ENCODE measurements around the gene CRIP2.

The CRIP2 gene

DNA sequence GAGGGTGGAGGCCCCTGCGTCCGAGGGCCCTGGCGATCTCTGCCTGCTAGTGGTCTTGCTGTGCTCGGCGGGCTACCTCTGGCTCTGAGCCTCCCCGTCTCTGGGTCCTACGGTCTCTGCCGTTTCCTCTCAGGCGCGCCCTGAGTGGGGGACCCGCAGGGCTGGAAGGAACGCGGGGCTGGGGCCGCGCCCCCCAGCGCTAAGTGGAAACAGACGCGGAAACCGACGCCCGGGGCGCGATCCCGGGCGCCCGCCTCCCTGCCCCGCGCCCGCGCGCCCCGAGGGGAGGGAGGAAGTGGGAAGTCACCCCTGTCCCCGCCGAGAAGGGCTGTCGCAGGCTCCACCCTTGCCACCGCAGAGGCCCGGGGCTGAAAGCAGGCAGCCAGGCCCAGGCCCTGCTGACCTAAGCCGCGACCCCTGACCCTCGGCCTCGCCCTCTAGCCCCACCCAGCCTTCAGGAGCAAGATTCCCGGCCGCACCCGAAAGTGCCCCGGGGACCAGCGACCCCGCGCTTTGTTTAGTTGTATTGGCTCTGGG is 12.9 kb downstream of the CRIP2 start:
- no peak overlapping the region for H3K27ac ChIP-seq (ENCODE audit: low read length)
- H3K27me3 ChIP-seq (ENCODE audit: low read depth, low read length): no peaks in the 10 kb centered on the region
- H3K4me3 ChIP-seq (ENCODE audit: low read depth in 1 of 2, low read length in 2 of 2): peak overlapping the region; percentile 50 to 70
- H3K36me3 ChIP-seq (ENCODE audit: control insufficient read depth in 1 of 2, insufficient read depth in 2 of 2, low read length in 2 of 2): no peaks in the 10 kb centered on the region
- H3K4me1 ChIP-seq (ENCODE audit: control insufficient read depth in 1 of 2, insufficient read depth in 2 of 2, low read length in 2 of 2): peaks cover 4 to 77% of the 10 kb centered on the region in 2 donors
- no peaks in the 10 kb centered on the region for H3K9me3 ChIP-seq (ENCODE audit: control insufficient read depth in 1 of 2, low read length in 2 of 2)

DNA sequence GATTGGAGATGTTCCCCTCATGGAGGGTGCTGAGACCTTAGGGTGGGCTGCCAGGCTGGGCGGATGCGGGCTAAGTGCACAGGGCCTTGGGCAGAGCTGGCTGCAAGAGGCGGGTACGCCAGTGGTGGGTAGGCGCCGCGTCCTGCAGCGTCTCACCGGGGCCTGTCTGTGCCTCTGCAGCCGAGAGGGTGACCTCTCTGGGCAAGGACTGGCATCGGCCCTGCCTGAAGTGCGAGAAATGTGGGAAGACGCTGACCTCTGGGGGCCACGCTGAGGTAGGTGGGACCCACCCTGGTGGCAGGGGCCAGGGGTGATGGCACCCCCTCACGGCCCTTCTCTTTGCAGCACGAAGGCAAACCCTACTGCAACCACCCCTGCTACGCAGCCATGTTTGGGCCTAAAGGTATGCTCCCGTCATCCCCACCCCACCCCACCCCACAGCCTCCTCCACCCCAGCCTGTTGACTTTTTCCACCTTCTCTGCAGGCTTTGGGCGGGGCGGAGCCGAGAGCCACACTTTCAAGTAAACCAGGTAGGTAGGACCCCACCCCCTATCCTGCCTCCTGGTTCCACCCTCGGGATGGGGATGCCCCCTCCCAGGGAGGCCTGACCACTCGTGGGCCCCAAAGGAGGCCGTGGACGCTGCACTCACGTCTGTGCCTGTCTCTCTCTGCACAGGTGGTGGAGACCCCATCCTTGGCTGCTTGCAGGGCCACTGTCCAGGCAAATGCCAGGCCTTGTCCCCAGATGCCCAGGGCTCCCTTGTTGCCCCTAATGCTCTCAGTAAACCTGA is 13.6 kb downstream of the CRIP2 start:
- Histone ChIP-seq H3K9me3 (ENCODE audit: control insufficient read depth in 1 of 2, low read length in 2 of 2) (no peaks in the 10 kb centered on the region), H3K4me1 (ENCODE audit: control insufficient read depth in 1 of 2, insufficient read depth in 2 of 2, low read length in 2 of 2) (peaks cover 3 to 70% of the 10 kb centered on the region in 2 donors), H3K4me3 (ENCODE audit: low read depth in 1 of 2, low read length in 2 of 2) (peak overlapping the region; percentile 50 to 73)

DNA sequence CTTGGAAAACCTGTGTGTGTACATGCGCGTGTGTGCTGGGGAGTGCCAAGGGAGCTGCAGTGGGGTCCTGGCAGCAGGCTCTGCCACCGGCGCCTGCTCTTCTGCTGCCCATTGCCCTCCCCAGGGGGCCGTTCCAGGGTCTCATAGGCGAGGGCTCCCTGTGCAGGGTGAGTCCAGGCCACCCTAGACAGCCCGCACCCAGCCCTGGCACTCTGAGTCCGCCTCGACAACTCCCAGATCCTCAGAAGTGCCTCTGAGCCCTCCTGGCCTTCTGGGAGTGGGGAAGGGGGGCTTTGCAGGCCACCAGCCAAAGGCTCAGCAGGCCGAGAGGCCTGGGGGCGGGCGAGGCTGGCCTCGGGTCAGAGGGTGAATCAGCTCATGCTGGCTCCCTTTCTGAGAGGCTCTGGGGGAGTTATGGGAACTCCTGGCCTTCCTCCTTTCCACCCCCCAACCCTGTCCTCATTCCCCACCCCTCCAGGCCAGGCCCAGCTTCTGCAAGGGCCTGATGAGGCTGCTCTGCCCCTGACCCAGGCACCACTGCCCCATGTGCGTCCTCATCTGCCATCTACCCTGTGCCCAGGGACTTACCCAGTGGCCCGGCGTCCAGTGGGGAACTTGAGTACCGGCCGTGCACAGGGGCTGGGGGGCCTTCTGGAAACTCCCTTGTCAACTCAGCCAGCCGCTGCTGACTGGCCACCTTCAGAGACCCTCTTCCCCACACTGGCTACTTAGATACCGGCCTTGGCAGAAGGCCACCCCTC is 14.3 kb downstream of the CRIP2 start:
- Histone ChIP-seq H3K4me3 (ENCODE audit: low read depth in 1 of 2, low read length in 2 of 2) (peak overlapping the region; percentile 34 to 73), H3K27me3 (ENCODE audit: low read depth, low read length) (no peaks in the 10 kb centered on the region), H3K4me1 (ENCODE audit: control insufficient read depth in 1 of 2, insufficient read depth in 2 of 2, low read length in 2 of 2) (peaks cover 3 to 62% of the 10 kb centered on the region in 2 donors), H3K9me3 (ENCODE audit: control insufficient read depth in 1 of 2, low read length in 2 of 2) (no peaks in the 10 kb centered on the region), H3K36me3 (ENCODE audit: control insufficient read depth in 1 of 2, insufficient read depth in 2 of 2, low read length in 2 of 2) (no peaks in the 10 kb centered on the region), H3K27ac (ENCODE audit: low read length) (peak overlapping the region; percentile 23)

More for the DNA sequence above, 13.6 kb downstream of the CRIP2 start:
- Histone ChIP-seq H3K36me3 (ENCODE audit: control insufficient read depth in 1 of 2, insufficient read depth in 2 of 2, low read length in 2 of 2) (no peaks in the 10 kb centered on the region), H3K27ac (ENCODE audit: low read length) (peak overlapping the region; percentile 23), H3K27me3 (ENCODE audit: low read depth, low read length) (no peaks in the 10 kb centered on the region)

DNA sequence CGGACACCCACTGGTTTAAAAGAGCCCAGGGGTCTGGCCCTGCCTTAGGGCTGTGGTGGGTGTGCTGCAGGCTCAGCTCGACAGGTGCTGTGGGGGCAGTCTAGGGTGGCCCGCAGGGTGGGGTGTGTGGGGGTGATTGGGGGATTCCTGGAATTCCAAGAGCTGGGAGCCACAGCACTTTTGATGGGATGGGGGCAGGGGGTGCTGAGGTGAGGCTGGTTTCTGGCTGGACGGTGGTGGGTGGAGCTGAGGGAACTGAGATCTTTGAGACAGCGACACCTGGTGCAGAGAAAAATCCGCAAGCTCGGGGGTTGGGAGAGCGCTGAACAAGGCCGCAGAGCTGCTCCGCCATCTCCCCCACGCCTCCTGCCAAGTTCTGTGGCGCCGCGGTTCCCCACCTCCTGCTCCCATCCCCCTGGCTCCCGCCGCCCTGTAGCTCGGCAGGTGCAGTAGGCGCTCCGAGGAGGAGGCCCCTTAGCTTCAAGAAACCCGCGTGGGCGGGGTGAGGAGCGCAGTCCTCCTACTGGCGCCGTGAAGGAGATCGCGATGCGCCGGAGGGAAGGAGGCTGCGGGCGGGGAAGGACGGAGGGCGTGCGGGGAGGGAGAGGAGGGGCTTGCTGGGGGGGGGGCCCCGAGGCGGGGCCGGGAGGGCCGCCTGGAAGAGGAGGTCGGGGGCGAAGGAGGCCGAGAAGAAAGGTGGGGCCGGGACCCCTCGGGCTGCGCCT is 15.1 kb downstream of the CRIP2 start:
- no peaks in the 10 kb centered on the region for H3K36me3 ChIP-seq (ENCODE audit: control insufficient read depth in 1 of 2, insufficient read depth in 2 of 2, low read length in 2 of 2)
- H3K4me3 ChIP-seq (ENCODE audit: low read depth in 1 of 2, low read length in 2 of 2): peak overlapping the region; percentile 34 to 73
- H3K27me3 ChIP-seq (ENCODE audit: low read depth, low read length): no peaks in the 10 kb centered on the region
- peaks cover 0 to 55% of the 10 kb centered on the region in 2 donors for H3K4me1 ChIP-seq (ENCODE audit: control insufficient read depth in 1 of 2, insufficient read depth in 2 of 2, low read length in 2 of 2)
- H3K9me3 ChIP-seq (ENCODE audit: control insufficient read depth in 1 of 2, low read length in 2 of 2): no peaks in the 10 kb centered on the region
- peak overlapping the region; percentile 31 for H3K27ac ChIP-seq (ENCODE audit: low read length)

DNA sequence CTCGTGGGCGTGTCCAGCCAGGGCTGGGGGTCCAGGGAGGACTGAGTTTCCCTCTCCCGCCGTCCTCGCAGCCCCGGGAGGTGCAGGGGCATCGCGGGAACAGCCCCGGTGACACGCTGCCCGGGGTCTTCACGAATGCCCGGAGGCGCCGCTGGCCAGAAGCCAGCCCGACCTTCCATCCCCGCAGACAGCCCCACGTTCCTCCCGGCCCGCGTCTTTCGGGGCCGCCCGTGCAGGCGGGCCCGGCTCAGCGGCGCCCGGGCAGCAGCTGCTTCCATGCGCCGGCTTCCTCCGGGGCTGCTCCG is 15.6 kb downstream of the CRIP2 start:
- H3K27ac ChIP-seq (ENCODE audit: low read length): peak overlapping the region; percentile 31
- H3K4me3 ChIP-seq (ENCODE audit: low read depth in 1 of 2, low read length in 2 of 2): peak overlapping the region; percentile 34 to 73
- H3K9me3 ChIP-seq (ENCODE audit: control insufficient read depth in 1 of 2, low read length in 2 of 2): no peaks in the 10 kb centered on the region
- H3K4me1 ChIP-seq (ENCODE audit: control insufficient read depth in 1 of 2, insufficient read depth in 2 of 2, low read length in 2 of 2): peaks cover 0 to 50% of the 10 kb centered on the region in 2 donors
- no peaks in the 10 kb centered on the region for H3K36me3 ChIP-seq (ENCODE audit: control insufficient read depth in 1 of 2, insufficient read depth in 2 of 2, low read length in 2 of 2)
- no peaks in the 10 kb centered on the region for H3K27me3 ChIP-seq (ENCODE audit: low read depth, low read length)

- no peaks in the 10 kb centered on the region for H3K27me3 ChIP-seq (ENCODE audit: low read depth, low read length)
- H3K4me1 ChIP-seq (ENCODE audit: control insufficient read depth in 1 of 2, insufficient read depth in 2 of 2, low read length in 2 of 2): peaks cover 0 to 45% of the 10 kb centered on the region in 2 donors
- H3K9me3 ChIP-seq (ENCODE audit: control insufficient read depth in 1 of 2, low read length in 2 of 2): no peaks in the 10 kb centered on the region
- no peaks in the 10 kb centered on the region for H3K36me3 ChIP-seq (ENCODE audit: control insufficient read depth in 1 of 2, insufficient read depth in 2 of 2, low read length in 2 of 2)
- H3K27ac ChIP-seq (ENCODE audit: low read length): peak within 1 kb of the TSS; percentile 31
- peak within 1 kb of the TSS; percentile 34 to 90 for H3K4me3 ChIP-seq (ENCODE audit: low read depth in 1 of 2, low read length in 2 of 2)
Observed at GRCh38 chr14:105490572-105491365, 16.1 kb downstream of the CRIP2 start, which contains the start of gene TEDC1. TSS of gene TEDC1 (plus strand) at chr14:105491246. CDS start at chr14:105491376, 130 bp downstream.

DNA sequence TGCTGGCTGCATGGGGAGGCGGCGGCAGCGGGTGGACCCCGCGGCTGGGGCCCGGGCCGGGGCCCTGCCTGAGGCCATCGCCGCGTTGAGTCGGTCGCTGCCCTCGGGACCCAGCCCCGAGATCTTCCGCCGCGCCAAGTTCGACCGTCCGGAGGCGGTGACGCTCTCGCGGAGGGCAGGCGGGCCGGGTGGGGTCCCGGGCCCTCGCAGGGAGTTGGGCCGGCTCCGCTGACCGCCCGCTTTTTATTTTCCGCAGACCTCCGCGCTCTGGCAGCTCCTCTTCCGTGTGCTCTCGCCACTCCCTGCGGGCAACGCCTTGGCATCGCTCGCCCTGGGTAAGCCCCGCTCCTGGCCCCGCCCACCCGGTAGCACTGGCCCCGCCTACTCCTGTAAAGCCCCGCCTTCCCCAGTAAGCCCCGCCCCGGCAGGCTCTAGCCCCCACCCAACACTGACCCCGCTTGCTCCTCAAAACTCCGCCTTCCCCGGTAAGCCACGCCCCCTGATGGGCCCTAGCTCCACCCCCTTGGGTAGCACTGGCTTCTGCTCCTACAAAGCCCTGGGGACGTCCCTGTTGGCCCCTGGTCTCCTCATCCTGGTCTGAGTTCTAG is 16.8 kb downstream of the CRIP2 start:
- H3K4me1 ChIP-seq (ENCODE audit: control insufficient read depth in 1 of 2, insufficient read depth in 2 of 2, low read length in 2 of 2): peaks cover 0 to 38% of the 10 kb centered on the region in 2 donors
- no peaks in the 10 kb centered on the region for H3K36me3 ChIP-seq (ENCODE audit: control insufficient read depth in 1 of 2, insufficient read depth in 2 of 2, low read length in 2 of 2)
- H3K4me3 ChIP-seq (ENCODE audit: low read depth in 1 of 2, low read length in 2 of 2): peak overlapping the region; percentile 3 to 90
- H3K27ac ChIP-seq (ENCODE audit: low read length): no peak overlapping the region
- no peaks in the 10 kb centered on the region for H3K27me3 ChIP-seq (ENCODE audit: low read depth, low read length)
- no peaks in the 10 kb centered on the region for H3K9me3 ChIP-seq (ENCODE audit: control insufficient read depth in 1 of 2, low read length in 2 of 2)

GRCh38 chr14:105492031-105492970 is 17.7 kb downstream of the CRIP2 start:
- no peak overlapping the region for H3K27ac ChIP-seq (ENCODE audit: low read length)
- H3K27me3 ChIP-seq (ENCODE audit: low read depth, low read length): no peaks in the 10 kb centered on the region
- no peaks in the 10 kb centered on the region for H3K9me3 ChIP-seq (ENCODE audit: control insufficient read depth in 1 of 2, low read length in 2 of 2)
- peaks cover 0 to 33% of the 10 kb centered on the region in 2 donors for H3K4me1 ChIP-seq (ENCODE audit: control insufficient read depth in 1 of 2, insufficient read depth in 2 of 2, low read length in 2 of 2)
- H3K36me3 ChIP-seq (ENCODE audit: control insufficient read depth in 1 of 2, insufficient read depth in 2 of 2, low read length in 2 of 2): no peaks in the 10 kb centered on the region
- peak overlapping the region in 1 of 2 donors; percentile 90 for H3K4me3 ChIP-seq (ENCODE audit: low read depth in 1 of 2, low read length in 2 of 2)

DNA sequence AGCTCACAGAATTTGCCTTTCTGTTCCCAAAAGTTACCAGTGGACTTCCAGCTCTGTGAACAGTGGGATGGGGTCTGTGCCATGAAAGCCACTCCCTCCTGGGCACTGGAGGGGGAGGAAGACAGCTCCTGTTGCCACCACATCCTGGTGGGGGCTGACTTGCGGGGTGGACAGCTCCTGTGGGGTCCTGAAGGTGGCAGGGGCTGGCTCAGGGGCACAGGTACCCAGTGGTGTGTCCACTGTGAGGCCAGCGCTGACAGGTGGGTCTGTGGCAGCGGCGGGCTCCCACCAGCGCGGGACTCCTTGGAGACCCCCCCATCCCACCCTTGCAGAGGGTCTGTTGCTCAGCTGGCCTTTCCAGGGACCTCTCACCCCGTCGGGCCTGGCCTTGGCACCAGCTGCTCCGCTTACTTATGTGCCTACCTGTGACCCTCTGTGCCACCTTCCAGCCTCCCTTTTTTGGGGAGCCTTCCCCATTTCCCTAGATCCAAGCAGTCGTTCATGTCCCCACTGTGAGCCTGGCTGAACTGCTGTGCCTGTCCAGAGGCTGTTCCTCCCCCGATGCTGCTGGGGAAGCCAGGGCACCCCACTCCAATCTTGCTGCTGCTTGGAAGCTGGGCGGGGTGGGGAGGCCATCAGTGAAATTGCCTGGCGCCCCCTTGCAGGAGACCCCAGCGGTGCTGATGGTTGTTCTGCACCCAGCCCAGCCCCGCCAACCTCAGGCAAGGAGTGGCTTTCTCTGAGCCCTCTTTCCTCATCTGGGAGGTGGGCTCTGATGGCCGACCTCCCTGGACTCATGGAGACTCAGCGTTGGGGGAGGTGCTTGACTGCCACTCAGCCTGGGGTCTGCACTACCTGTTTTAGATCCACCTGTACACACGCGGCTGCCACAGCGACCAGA is 18.6 kb downstream of the CRIP2 start:
- Histone ChIP-seq H3K36me3 (ENCODE audit: control insufficient read depth in 1 of 2, insufficient read depth in 2 of 2, low read length in 2 of 2) (no peaks in the 10 kb centered on the region), H3K27ac (ENCODE audit: low read length) (no peak overlapping the region), H3K4me3 (ENCODE audit: low read depth in 1 of 2, low read length in 2 of 2) (no peak overlapping the region), H3K9me3 (ENCODE audit: control insufficient read depth in 1 of 2, low read length in 2 of 2) (no peaks in the 10 kb centered on the region), H3K27me3 (ENCODE audit: low read depth, low read length) (no peaks in the 10 kb centered on the region), H3K4me1 (ENCODE audit: control insufficient read depth in 1 of 2, insufficient read depth in 2 of 2, low read length in 2 of 2) (peaks cover 0 to 28% of the 10 kb centered on the region in 2 donors)
